Lung (tissue), 12 donors: ENCODE measurements around the gene PDP2. TPM values are rescaled to one million over a fixed set of nuclear protein-coding genes. Genes with fewer than 3 reads are reported as not detected.

Source experiments
- ATAC-seq: fragments of 200-7000 bp; cut with Tn5 transposase; one replicate; pipeline ENCODE4 v1.9.1; 2020; ENCODE audit warnings: moderate number of reproducible peaks; ENCODE audit not compliant: insufficient read depth, low FRiP score
- DNase-seq, 3 donors: peaks; one replicate each; pipeline ENCODE4 v3.0.0-alpha.2; 2013 to 2017
- H3K27ac ChIP-seq, 2 donors: one replicate each; pipeline ENCODE4 v1.5.1; 2013; ENCODE audit warnings: mild to moderate bottlenecking in 2 of 2, moderate library complexity in 2 of 2, control low read depth in 1 of 2, inconsistent platforms in 1 of 2, low read depth in 1 of 2, low read length in 1 of 2
- H3K27me3 ChIP-seq, 3 donors: one replicate each; pipeline ENCODE4 v1.5.1; 2013; ENCODE audit warnings: low read length in 2 of 3; ENCODE audit not compliant: control insufficient read depth in 3 of 3, insufficient read depth in 3 of 3
- H3K36me3 ChIP-seq, 4 donors: one replicate each; pipeline ENCODE4 v1.5.1; 2013; ENCODE audit warnings: low read length in 4 of 4, mild to moderate bottlenecking in 1 of 4, moderate library complexity in 1 of 4; ENCODE audit not compliant: control insufficient read depth in 4 of 4, insufficient read depth in 4 of 4
- H3K4me1 ChIP-seq, 5 donors: one replicate each; pipeline ENCODE4 v1.5.1; 2013; ENCODE audit warnings: low read length in 5 of 5, mild to moderate bottlenecking in 2 of 5, moderate library complexity in 1 of 5; ENCODE audit not compliant: control insufficient read depth in 5 of 5, insufficient read depth in 5 of 5
- H3K4me3 ChIP-seq: one replicate; pipeline ENCODE4 v1.5.1; 2013; ENCODE audit warnings: mild to moderate bottlenecking, control low read depth, moderate library complexity
- H3K9ac ChIP-seq, 2 donors: one replicate each; pipeline ENCODE4 v1.5.1; 2013; ENCODE audit warnings: low read length in 2 of 2, control low read depth in 1 of 2; ENCODE audit not compliant: insufficient read depth in 1 of 2
- H3K9me3 ChIP-seq, 4 donors: one replicate each; pipeline ENCODE4 v1.5.1; 2013; ENCODE audit warnings: low read length in 3 of 4, mild to moderate bottlenecking in 1 of 4, moderate library complexity in 1 of 4; ENCODE audit not compliant: control insufficient read depth in 4 of 4, insufficient read depth in 3 of 4
- CTCF ChIP-seq: IDR thresholded peaks from 2 replicates; pipeline ENCODE4 v1.5.1; 2012; ENCODE audit warnings: mild to moderate bottlenecking; ENCODE audit errors: control extremely low read depth, extremely low read depth
- WGBS, 2 donors: extraction: QIAGEN DNeasy Blood & Tissue Kit; methylation state at CpG; one replicate each; pipeline ENCODE4 v1.1.7; 2013; 5-methylcytosine and 5-hydroxymethylcytosine counted together
- polyA plus RNA-seq, 2 donors: library from polyadenylated mRNA; stranded (reverse); fragments of 200-250 nt; gene quantifications; one replicate each; pipeline ENCODE4 v1.2.1, GENCODE V29; 2013
- total RNA-seq, 2 donors: library from RNA; depleted of rRNA in 1 of 2; stranded (reverse); fragments of >200 nt in 1 of 2; gene quantifications; one replicate each; pipeline ENCODE4 v1.2.1, GENCODE V29; 2014 to 2021
- donor health status: control.
- donor health status: control.
- donor health status: Bipolar disorder and iron deficiency.
- donor health status: healthy.
- donor health status: DM: yes; HTN: yes; CAD: no.

The PDP2 gene
- total and polyA plus RNA-seq, 4 donors: 4.5 to 23.0 (median 13.1) TPM

GRCh38 chr16:66834746-66835145, 45.6 kb upstream of the PDP2 start:
- H3K36me3 ChIP-seq: no peaks in the 10 kb centered on the region
- H3K4me3 ChIP-seq: no peak overlapping the region
- WGBS, 2 donors: 88 to 89% methylated on average over 5 of the region's 5 CpGs
- DNase-seq (no peak), ATAC-seq (no peak)
- H3K4me1 ChIP-seq: peaks cover under 1 to 3% (median 3%) of the 10 kb centered on the region in 5 donors
- TF ChIP-seq CTCF: no peak
- H3K9me3 ChIP-seq: no peaks in the 10 kb centered on the region
- no peak overlapping the region for H3K9ac ChIP-seq
- no peak overlapping the region for H3K27ac ChIP-seq
- H3K27me3 ChIP-seq: no peaks in the 10 kb centered on the region

DNA sequence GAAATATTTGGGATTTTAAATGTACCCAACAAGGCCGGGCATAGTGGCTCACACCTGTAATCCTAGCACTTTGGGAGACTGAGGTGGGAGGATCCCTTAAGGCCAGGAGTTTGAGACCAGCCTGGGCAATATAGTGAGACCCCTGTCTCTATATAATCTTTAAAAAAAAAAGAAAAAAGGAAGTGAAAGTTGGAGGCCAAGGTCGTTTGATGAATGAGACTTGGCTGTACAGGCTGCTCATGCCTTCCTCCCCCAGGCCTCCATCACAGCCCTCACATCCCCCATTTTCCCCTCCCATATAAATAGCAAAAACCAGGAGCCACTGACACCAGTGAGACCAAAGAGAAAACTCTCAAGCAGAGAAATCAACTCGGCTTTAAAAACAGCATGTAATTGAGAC, 39.4 kb upstream of the PDP2 start:
- Histone ChIP-seq H3K27ac (no peak overlapping the region), H3K36me3 (no peaks in the 10 kb centered on the region), H3K9me3 (no peaks in the 10 kb centered on the region), H3K9ac (no peak overlapping the region), H3K4me1 (peaks cover 0 to 9% (median 0%) of the 10 kb centered on the region in 5 donors), H3K4me3 (no peak overlapping the region), H3K27me3 (peaks cover 0 to 26% (median 23%) of the 10 kb centered on the region in 3 donors)
- WGBS, 2 donors: 57 to 62% methylated on average over 3 of the region's 3 CpGs
- ATAC-seq: no peak
- no peak for DNase-seq
- TF ChIP-seq CTCF: no peak

DNA sequence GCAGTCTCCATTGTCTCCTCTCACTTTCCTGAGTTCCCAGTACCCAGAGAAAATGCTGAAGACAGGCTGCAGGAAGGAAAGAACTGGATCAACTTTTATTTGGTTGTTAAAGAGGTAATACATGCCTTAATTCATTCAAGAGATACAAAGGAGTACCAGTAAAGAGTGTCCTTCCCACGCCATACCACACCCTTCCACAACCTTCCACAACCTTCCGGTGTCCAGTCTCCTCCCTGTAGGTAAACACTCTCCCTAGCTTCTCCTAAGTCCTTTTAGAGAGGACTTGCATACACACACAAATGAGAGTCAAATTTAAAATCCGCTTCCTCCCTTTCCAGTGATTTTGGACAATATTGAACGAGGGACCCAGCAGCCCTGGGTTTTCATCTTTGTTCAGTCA, 38.9 kb upstream of the PDP2 start:
- Histone ChIP-seq H3K27me3 (peaks cover 0 to 31% (median 27%) of the 10 kb centered on the region in 3 donors), H3K9me3 (no peaks in the 10 kb centered on the region), H3K36me3 (no peaks in the 10 kb centered on the region), H3K9ac (no peak overlapping the region), H3K27ac (no peak overlapping the region), H3K4me3 (no peak overlapping the region), H3K4me1 (peaks cover 0 to 9% (median 0%) of the 10 kb centered on the region in 5 donors)
- DNase-seq: no peak
- no peak for TF ChIP-seq CTCF
- no peak for ATAC-seq
- 85 to 87% methylated on average over 4 of the region's 4 CpGs for WGBS, 2 donors

- Histone ChIP-seq H3K9ac (no peak overlapping the region), H3K4me1 (peaks cover 0 to 9% (median 0%) of the 10 kb centered on the region in 5 donors), H3K27ac (no peak overlapping the region), H3K36me3 (no peaks in the 10 kb centered on the region), H3K27me3 (peaks cover 0 to 44% (median 35%) of the 10 kb centered on the region in 3 donors), H3K9me3 (peaks cover 0 to 3% (median 0%) of the 10 kb centered on the region in 4 donors), H3K4me3 (no peak overlapping the region)
- no peak for ATAC-seq
- no peak for DNase-seq
- no peak for TF ChIP-seq CTCF
- 80 to 84% methylated on average over 7 of the region's 7 CpGs for WGBS, 2 donors
Observed at GRCh38 chr16:66842765-66843164, 37.5 kb upstream of the PDP2 start.
